H4 (cell line): ENCODE results near the gene PTPN9. TPM values are rescaled to one million over a fixed set of nuclear protein-coding genes. Genes with fewer than 3 reads are reported as not detected.
A peak's percentile ranks its signal among the peaks of the same experiment; 100 is the strongest.
"Not testable (repeated sequence)": the region's sequence is repeated elsewhere in the genome, so short reads cannot be mapped to it uniquely, and the experiment has no call there.

ENCODE experiments used
- DNase-seq: peaks from one replicate; pipeline ENCODE4 v3.0.0-alpha.2; 2015; ENCODE audit warnings: low spot score
- total RNA-seq: library from RNA; depleted of rRNA; stranded (reverse); fragments of >200 nt; shearing (Covaris generic); gene quantifications from 2 replicates; pipeline ENCODE4 v1.2.3, GENCODE V29; 2014

Gene PTPN9
- total RNA-seq, 1 experiment from 2014 or later, result 13.4 TPM

DNA sequence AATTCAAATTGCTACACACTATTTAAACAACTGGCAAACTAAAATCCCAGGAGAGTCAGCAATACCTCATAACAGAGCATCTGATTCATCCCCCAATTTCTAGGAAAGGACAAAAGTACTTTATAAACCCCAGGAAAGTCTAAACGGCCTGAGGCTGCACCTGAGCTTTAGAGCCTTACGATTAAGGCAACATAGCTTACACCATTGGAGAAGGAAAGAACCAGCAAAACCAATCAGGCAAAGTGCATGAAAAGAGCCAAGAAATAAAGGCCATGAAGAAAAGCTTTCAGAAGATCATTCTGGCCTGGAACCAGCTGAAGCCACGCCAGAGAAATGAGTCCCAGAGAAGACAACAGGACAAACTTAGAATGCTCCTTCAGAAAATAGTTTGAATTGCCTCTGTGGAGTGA is 48.1 kb downstream of the PTPN9 start:
- no peak for DNase-seq

DNA sequence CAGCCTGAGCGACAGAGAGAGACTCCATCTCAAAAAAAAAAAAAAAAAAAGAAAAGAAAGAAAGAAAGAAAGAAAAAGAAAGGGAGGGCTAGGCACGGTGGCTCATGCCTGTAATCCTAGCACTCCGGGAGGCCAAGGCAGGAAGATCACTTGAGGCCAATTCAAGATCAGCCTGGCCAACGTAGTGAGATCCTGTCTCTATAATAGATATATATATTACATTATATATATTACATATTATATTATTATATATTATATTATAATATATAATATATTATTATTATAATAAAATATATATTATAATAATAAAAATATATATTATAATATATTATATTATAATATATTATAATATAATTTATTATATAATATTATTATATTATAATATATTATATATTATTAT is 48.9 kb downstream of the PTPN9 start:
- DNase-seq, result no peak

DNA sequence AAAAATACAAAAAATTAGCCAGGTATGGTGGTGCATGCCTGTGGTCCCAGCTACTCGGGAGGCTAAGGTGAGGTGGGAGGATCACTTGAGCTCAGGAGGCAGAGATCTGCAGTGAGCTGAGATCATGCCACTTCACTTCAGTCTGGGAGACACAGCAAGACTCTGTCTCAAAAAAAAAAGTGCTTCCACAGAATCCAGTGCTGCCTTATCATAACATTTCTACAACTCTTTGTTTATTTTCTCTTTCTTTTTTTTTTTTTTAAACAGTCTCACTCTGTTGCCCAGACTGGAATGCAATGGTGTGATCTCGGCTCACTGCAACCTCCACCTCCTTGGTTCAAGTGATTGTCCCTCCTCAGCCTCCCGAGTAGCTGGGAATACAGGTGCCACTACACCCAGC is 53.4 kb downstream of the PTPN9 start:
- DNase-seq, result not testable (repeated sequence)

DNA sequence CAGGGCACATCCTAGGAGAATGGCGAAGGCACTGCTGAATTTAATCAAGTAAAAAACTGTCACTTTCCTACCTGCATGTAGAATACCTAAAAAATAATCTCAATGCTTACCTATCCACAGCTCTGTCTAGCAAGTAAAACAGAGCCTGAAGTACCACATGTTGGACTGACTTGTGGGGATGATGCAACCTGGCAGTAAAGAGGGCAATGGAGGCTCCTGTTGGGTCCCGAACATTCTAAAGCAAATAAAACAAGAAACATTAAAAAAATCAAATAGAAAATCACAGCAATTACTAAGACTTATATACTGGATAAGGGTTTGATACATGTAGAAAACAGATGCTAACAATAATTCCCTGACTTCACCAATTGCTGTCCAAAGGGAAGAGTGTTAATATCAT is 56.1 kb downstream of the PTPN9 start:
- DNase-seq, result no peak

DNA sequence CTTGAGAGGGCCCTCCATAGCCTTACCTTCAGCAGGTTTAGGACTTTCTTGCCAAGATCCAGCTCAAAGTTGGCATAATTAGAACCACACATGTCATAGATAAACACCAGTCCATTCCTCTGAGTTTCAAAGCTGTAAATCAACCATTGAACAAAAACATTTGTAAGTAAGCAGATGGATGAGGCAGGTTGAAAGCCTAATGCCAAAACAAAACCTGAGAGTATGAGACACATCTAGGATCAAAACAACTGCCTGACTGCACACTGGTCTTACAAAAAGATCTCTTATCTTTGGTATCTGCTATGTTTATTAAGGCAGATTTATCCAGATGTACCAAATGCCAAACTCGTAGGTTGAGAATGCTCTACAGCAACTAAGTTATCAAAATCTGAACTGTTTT is 61.9 kb downstream of the PTPN9 start:
- DNase-seq, result no peak

DNA sequence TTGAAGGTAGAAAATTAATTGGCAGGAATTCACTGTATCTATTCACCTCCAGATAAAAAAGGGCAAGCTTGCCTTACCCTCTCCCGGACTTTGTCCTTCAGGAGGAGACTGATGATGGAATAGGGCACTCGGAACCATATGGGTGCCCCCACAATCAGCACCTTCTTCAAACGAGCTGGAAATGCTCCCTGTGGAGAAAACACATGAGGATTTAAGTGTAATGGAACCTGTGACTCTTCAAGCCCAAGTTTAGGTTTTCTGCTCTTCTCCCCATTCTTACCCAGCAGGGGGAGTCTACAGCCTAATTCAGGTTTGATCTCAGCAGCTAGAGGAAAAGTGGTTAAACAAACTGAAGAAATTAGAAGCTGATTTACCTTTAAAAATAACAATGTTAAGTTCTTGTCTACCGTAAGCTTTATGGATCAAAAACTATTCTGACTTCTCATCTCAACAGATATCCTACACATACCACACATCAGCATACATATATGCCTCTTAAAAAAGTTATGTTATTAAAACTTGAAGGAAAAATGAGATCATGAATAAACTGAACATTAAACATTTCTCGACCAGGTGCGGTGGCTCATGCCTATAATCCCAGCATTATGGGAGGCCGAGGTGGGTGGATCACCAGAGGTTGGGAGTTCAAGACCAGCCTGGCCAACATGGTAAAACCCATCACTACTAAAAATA is 70.1 kb downstream of the PTPN9 start:
- no peak for DNase-seq

DNA sequence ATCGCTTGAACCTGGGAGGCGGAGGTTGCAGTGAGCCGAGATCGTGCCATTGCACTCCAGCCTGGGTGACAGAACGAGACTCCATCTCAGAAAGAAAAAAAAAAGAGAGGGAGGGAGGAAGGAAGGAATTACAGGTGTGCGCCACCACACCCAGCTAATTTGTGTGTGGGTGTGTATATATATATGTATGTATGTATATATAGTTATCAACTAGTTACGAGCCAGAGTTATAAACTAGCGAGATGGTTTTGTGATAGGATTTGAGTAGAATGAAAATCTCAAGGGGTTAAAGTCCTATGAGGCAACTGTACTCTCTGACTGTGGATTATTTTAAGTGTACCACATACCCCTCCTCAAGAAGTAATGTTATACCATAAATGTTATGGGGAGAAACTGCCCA is 76.8 kb downstream of the PTPN9 start:
- DNase-seq, result no peak

DNA sequence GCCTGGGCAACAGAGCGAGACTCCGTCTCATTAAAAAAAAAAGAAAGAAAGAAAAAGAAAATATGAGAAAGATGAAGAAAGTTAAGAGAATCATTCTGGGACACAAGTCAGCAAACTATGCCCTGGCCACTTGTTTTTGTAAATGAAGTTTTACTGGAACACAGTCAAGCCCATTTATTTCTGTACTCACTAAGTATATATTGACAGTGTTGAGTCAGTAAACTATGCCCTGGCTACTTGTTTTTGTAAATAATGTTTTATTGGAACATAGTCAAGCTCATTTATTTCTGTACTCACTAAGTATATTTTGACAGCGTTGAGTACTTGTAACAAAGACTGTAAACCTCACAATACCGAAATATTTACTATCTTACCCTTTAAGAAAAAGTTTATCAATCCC is 85.4 kb downstream of the PTPN9 start:
- no peak for DNase-seq

DNA sequence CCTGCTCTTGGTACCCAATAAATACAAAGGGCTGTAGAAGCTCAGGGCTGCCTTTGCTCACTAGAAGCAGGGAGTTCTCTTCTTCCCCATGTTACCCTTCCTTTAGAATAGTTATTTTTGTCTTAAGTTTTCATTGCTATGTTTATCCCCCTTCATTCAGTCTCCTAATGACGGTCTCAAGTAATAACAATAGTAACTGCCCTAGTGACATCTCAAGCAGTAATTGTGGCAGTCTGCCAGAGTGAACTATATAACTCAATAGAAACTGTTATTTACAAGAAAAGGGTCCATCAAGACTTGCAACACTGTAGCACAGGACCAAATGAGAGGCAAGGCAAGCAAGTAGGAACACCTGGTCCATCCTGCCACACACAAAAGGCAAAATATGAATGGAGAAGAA is 95.2 kb downstream of the PTPN9 start:
- DNase-seq, result no peak

DNA sequence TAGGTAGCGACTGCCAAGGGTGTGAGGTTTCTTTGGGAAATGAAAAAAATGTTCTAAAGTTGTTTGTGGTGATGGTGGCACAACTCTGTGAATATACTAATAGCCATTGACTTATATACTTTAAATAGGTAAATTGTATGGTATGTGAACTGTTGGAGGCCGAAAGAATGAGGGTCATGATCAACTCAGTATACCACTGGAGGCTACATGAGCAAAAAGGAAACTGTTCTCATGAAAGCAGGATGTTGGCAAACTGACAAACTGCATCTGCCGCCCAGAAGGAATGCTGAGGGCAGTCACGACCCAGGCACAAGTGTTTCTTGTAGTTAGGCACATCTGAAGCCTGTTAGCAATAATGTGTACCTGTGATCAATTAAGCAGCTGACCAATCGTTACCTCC is 95.6 kb downstream of the PTPN9 start:
- not testable (repeated sequence) for DNase-seq

DNA sequence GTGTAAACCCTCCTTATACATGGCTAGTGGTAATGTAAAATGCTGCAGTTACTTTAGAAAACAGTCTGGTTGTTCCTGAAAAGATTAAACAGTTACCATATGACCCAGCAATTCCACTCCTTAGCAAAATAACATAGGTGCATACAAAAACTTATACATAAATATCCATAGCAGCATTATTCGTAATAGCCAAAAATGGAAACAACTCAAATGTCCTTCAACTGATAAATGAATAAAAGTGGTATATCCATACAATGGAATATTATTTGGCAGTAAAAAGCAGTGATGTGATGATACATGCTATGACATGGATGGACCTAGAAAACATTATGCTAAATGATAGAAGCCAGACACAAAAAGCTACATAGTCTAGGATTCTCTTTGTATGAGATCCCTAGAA is 96.0 kb downstream of the PTPN9 start:
- DNase-seq, result no peak

DNA sequence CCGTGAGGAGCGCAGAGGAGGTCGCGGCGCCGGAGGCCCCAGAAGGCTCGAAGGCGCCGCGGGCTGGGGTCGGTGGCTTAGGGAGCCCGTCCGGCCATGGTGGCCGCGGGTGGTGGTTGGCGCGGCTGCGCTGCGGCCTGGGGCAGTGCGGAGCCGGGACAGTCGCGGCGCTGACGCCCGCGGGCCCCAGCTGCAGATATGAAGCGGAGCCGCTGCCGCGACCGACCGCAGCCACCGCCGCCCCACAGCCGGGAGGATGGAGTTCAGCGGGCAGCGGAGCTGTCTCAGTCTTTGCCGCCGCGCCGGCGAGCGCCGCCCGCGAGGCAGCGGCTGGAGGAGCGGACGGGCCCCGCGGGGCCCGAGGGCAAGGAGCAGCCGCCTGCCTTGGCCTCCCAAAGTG is 98.7 kb downstream of the PTPN9 start:
- not testable (repeated sequence) for DNase-seq

DNA sequence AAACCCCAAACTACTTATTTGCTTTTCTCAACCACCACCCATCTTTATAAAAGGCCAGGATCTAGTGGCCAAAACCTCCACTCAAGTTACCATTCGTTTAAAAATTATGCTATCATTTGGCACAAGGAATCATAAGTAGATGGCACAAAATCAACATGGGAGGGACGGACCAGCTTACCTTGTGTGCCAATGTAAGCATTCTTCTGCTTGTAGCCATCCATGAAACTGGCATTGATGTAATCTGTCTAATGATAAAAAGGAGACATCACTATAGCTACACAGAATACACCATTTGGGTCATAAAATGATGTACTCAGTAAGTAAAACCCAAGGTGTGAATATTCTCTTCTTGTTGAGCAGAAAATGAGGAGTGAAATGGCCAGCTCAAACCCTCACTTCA is 99.4 kb downstream of the PTPN9 start:
- DNase-seq, result no peak

DNA sequence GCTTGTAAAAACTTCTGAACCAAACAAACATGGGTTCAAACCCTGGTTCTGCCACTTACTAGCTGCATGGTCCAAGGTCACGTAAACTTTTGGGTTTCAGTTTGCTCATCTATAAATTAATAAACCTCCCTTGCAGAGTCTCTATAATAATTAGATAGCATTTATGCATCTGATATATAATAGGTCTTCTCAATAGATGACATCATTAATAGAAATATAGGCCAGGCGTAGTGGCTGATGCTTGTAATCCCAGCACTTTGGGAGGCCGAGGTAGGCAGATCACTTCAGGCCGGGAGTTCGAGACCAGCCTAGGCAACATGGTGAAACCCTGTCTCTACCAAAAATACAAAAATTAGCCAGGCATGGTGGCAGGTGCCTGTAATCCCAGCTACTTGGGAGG is 102.0 kb downstream of the PTPN9 start:
- DNase-seq, result not testable (repeated sequence)

DNA sequence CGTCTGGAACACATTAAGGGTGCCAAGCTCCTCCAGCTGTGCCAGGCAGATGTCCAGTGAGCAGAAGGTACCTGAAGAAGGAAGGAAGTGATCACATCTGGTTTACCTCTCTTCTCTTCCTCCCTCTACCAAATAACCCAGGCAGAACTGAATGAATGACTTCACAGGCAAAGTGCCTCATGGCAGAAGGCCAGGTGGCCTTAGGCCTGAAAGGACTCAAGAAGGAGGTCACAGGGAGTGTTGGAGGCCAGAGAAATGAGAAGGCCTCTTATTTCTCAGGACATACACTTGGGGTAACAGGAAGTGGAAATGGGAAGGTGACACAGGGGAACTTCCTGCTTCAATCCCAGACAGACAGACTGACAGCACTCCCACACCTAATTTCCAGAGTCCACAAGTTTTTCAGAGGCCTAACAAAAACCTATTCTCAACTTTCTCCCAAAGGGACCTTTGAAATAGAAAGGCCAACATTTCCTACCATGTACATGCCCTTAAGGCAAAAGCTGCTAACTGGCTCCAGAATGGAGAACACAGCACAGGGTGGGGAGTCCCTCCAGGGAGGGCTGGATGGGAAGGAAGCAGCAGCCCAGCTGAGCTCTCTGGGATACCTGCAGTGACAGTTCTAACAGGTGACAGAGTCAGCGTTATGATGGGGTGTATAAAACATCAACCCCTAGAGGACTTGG is 110.1 kb downstream of the PTPN9 start:
- no peak for DNase-seq

DNA sequence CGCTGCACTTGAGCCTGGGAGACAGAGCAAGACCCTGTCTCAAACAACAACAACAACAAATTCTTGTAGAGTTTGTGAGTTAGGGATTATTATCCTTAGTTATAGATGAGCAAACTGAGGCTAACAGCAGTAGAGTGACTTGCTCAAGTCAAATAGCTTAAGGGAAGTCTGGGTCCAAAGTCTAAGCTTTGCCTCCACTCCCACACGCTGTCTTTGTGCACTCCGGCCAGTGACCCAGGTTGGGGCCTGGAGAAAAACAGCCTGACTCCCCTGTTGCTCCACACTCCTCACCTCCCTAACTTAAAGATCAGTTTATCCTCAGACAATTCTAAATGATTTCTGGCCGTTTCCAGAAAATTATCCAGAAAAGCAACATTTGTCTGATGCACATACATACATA is 118.5 kb downstream of the PTPN9 start:
- no peak for DNase-seq

DNA sequence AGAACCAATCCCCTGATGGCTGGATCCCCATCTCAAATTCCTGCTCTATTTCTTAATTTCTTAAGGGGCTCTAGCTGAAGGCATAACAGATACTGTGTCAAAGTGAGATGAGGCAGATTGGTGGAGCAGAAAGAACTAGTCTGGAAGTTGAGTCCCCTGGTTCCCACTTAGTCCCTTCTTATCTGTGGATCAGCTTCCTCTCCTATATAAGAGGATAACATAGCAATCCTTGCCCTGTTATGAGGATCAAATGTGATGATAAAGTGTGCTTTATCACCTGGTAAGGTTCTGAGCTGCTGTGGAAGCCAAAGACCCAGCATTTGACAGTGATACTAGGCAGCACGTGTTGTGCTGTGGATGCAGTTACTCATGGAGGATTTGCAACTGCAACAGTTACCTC is 119.5 kb downstream of the PTPN9 start:
- no peak for DNase-seq

DNA sequence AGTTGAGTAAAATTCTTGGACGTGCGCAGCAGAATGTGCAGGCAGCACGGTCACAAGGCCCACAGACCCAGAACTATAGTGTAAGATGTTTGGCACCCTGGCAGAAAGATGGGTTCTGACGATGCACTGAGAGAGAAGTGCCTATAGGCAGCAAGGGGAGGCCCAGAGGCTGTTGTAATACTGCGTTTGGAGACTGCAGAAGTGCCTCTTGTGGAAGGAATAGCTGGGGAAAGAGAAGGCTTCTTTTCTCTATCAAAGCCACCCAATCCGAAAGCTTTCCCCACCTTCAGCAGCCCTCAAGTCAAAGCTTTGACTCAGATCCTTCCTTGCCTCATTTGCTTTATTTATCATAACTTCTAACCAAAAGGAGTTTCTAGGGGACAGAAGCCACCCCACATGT is 122.4 kb downstream of the PTPN9 start:
- no peak for DNase-seq

DNA sequence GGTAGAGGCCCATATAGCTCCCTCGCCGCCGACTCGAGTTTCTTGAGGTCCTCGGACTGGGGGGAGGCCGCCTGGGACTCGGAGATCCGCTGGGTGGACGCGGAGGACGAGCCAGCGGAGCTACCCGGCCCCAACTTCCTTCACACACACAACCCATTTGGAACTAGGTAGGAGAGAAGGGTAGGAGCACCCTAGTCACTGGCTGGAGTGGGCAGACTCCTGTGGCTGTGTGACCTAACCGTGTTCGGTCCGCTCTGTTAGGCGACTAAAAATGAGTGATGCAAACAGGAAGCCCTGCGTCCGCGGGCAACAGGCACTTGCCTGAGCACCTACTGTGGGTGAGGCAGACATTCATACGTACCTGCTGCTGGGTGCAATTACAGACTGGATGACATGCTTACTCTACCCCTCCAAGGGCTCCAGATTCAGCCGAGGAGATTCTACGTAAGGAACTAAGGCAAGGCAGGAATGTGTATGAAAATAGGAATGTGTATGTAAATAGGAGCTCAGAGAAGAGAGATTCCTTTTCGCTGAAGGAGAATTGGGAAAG is 123.1 kb downstream of the PTPN9 start:
- DNase-seq, result peak; percentile 31

DNA sequence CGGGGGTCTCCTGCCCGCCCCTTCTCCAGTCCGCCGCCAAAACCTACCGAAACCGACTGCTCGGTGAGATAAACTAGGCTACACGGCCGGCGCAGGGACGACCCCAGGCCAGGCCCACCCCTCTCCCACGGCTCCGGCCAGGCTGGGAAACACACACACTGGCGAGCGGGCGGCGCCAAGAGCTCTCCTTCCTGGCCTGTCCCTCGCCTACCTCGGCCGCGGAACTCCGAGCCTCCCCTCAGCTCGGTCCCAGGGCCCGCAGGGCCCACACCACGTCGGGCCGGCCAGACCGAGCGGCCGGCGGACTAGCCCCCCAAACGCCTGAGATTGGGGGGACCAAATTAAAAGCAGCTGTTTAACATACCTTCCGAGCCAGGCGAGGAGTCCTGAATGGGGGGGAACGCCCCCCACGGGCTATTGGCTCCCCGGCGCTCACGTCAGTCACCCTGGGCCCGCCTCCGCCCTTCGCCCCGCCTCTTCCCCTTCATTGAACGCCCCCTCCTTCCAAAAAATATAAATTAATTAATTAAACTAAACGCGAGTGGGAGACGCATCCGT is 123.6 kb downstream of the PTPN9 start:
- peak; percentile 63 for DNase-seq

DNA sequence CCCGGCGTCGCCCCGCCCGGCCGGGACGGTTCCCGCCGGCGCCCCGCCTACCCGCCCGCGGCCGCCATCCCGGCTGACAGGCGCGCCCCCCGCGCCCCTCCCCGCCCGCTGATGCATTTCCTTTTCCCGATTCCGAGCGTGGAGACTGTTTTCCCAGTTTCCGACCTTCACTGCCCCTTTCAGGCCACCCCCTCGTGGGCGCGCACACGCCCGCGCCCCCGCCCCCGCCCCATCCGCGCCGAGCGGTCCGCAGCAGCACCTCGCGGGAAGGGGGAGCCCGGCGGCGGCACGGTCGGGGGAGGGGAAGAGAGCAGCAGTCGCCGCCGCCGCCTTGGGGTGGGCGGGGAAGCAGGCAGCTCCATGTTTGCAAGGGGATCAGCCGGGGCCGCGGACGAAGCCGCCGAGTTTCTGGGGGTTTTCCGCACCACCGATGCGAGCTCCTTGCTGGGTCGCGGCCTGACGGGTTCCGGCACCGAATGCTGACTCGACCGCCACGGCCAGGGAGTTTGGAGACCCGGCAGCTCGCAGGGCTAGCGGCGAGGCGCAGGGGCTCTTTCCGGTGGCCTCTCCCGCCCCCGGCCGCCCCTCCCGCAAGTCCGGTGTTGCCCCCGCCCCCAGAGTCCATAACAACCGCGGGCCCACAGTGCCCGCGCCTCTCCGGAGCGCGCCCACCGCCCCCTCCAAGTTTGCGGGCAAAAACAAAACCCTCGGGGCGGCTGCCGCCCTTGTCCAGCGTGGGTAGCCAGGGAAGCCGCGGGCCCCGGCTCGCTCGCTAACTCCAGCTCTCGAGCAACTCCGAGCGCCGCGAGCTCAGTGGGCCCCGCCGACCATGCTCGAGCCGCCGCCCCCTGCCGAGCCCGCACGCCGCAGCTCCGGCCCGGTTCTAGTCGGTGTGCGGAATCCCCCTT is 124.4 kb downstream of the PTPN9 start:
- peak; percentile 61 for DNase-seq
